C4-2B (cell line): Measurements from ENCODE around the gene GLYATL2.

Source experiments
- CTCF ChIP-seq: fragments of 450-650 bp; conservative IDR thresholded peaks from 2 replicates; pipeline ENCODE4 v1.5.1; 2017; ENCODE audit warnings: mild to moderate bottlenecking
- ZFX ChIP-seq: fragments of 450-650 bp; IDR thresholded peaks from 2 replicates; pipeline ENCODE4 v1.6.1; 2017

- TF ChIP-seq CTCF: no peak
- TF ChIP-seq ZFX: no peak
These were observed 43.2 kb downstream of the GLYATL2 start for GRCh38 chr11:58801302-58801701.
